HG03571 (cell line): ENCODE results near the gene AS3MT.
"Not testable (repeated sequence)": the region's sequence is repeated elsewhere in the genome, so short reads cannot be mapped to it uniquely, and the experiment has no call there.

Experiments
- ATAC-seq: cut with Tn5 transposase; IDR thresholded peaks from one replicate; pipeline ENCODE4 v1.9.1; 2021; ENCODE audit not compliant: unreplicated experiment

AS3MT gene

GRCh38 chr10:102869258-102870198 lies at the start of gene AS3MT:
Gene AS3MT, plus strand, starts transcription at chr10:102869470. Its CDS starts 123 bp downstream, at chr10:102869593.
- ATAC-seq, result no peak

GRCh38 chr10:102820008-102820407 lies 49.3 kb upstream of the AS3MT start:
- not testable (repeated sequence) for ATAC-seq

GRCh38 chr10:102822222-102822621 lies 47.0 kb upstream of the AS3MT start:
- ATAC-seq, result no peak

GRCh38 chr10:102824664-102825063 lies 44.6 kb upstream of the AS3MT start:
- ATAC-seq, result no peak

- ATAC-seq, result no peak
Observed at GRCh38 chr10:102826148-102826796, 43.0 kb upstream of the AS3MT start.

GRCh38 chr10:102827597-102827975 lies 41.7 kb upstream of the AS3MT start:
- ATAC-seq, result no peak

- no peak for ATAC-seq
Observed at GRCh38 chr10:102831322-102832071, 37.8 kb upstream of the AS3MT start.

GRCh38 chr10:102832248-102832647 lies 37.0 kb upstream of the AS3MT start:
- no peak for ATAC-seq

- ATAC-seq, result no peak
Observed at GRCh38 chr10:102832987-102833386, 36.3 kb upstream of the AS3MT start.

GRCh38 chr10:102834143-102834542 lies 35.1 kb upstream of the AS3MT start:
- ATAC-seq, result no peak

- no peak for ATAC-seq
Observed at GRCh38 chr10:102835007-102835482, 34.2 kb upstream of the AS3MT start.

- no peak for ATAC-seq
Observed at GRCh38 chr10:102837230-102837721, 32.0 kb upstream of the AS3MT start, which contains the start of gene CYP17A1. Gene CYP17A1, minus strand, starts transcription at chr10:102837413. Its CDS starts 52 bp downstream, at chr10:102837361.

GRCh38 chr10:102838276-102838927 lies 30.9 kb upstream of the AS3MT start:
- not testable (repeated sequence) for ATAC-seq

GRCh38 chr10:102841827-102842345 lies 27.4 kb upstream of the AS3MT start:
- no peak for ATAC-seq

- not testable (repeated sequence) for ATAC-seq
Observed at GRCh38 chr10:102843139-102843538, 26.1 kb upstream of the AS3MT start.

GRCh38 chr10:102844190-102844776 lies 25.0 kb upstream of the AS3MT start:
- not testable (repeated sequence) for ATAC-seq

- no peak for ATAC-seq
Observed at GRCh38 chr10:102845352-102845902, 23.8 kb upstream of the AS3MT start.

GRCh38 chr10:102850025-102850518 lies 19.2 kb upstream of the AS3MT start:
- ATAC-seq, result no peak

- ATAC-seq, result not testable (repeated sequence)
Observed at GRCh38 chr10:102853237-102853636, 16.0 kb upstream of the AS3MT start.
